ENCODE results near the gene CTSD.
A peak's percentile ranks its signal among the peaks of the same experiment; 100 is the strongest.

CTSD gene

GRCh38 chr11:1744891-1745700 lies 18.6 kb downstream of the CTSD start:
- no peak for DNase-seq (ENCODE audit: low spot score)
- ChIA-PET CTCF (interaction anchor here (0.6 to 2.1 kb wide), 4 partner anchors 52 to 137 kb away, joined by 3 to 8 read pairs (median 6); no protein-coding TSS in a partner anchor), POLR2A (ENCODE audit: low non-redundant PET) (interaction anchor here (0.7 kb wide), 1 partner anchor 103 kb away, joined by 3 read pairs; no protein-coding TSS in a partner anchor)
- no peak for TF ChIP-seq CTCF (conservative IDR thresholded peaks at IDR 0.05; ENCODE audit: low read depth)
- H3K27ac ChIP-seq: peak overlapping the region; percentile 88

GRCh38 chr11:1744137-1744886 lies 19.4 kb downstream of the CTSD start:
- TF ChIP-seq CTCF (conservative IDR thresholded peaks at IDR 0.05; ENCODE audit: low read depth): no peak
- no peak for DNase-seq (ENCODE audit: low spot score)
- H3K27ac ChIP-seq: peak overlapping the region; percentile 88
- ChIA-PET POLR2A (ENCODE audit: low non-redundant PET) (interaction anchor here (0.6 to 0.7 kb wide), 2 partner anchors 92 to 104 kb away, joined by 3 read pairs; no protein-coding TSS in a partner anchor), CTCF (interaction anchor here (0.5 to 2.1 kb wide), 6 partner anchors 12 to 138 kb away, joined by 3 to 8 read pairs (median 4); no protein-coding TSS in a partner anchor)

GRCh38 chr11:1743585-1744136 lies 20.1 kb downstream of the CTSD start:
- TF ChIP-seq CTCF (conservative IDR thresholded peaks at IDR 0.05; ENCODE audit: low read depth): no peak
- DNase-seq (ENCODE audit: low spot score): no peak
- ChIA-PET CTCF (interaction anchor here (0.5 to 2.1 kb wide), 6 partner anchors 11 to 139 kb away, joined by 3 to 8 read pairs (median 4); no protein-coding TSS in a partner anchor), POLR2A (ENCODE audit: low non-redundant PET) (interaction anchor here (0.6 kb wide), 1 partner anchor 91 kb away, joined by 3 read pairs; no protein-coding TSS in a partner anchor)
- H3K27ac ChIP-seq: peak overlapping the region; percentile 88

GRCh38 chr11:1742869-1743584 lies 20.7 kb downstream of the CTSD start:
- H3K27ac ChIP-seq: peak overlapping the region; percentile 88
- no peak for DNase-seq (ENCODE audit: low spot score)
- no peak for TF ChIP-seq CTCF (conservative IDR thresholded peaks at IDR 0.05; ENCODE audit: low read depth)
- ChIA-PET POLR2A (ENCODE audit: low non-redundant PET) (no interaction called here), CTCF (interaction anchor here (2.1 kb wide), 1 partner anchor 50 kb away, joined by 6 read pairs; no protein-coding TSS in a partner anchor)

- POLR2A ChIA-PET (ENCODE audit: low non-redundant PET): no interaction called here
- CTCF ChIA-PET: interaction anchor here (0.5 kb wide), 1 partner anchor 114 kb away, joined by 3 read pairs; no protein-coding TSS in a partner anchor
- peak overlapping the region; percentile 51 for H3K27ac ChIP-seq
- TF ChIP-seq CTCF (conservative IDR thresholded peaks at IDR 0.05; ENCODE audit: low read depth): no peak
- no peak for DNase-seq (ENCODE audit: low spot score)
Measured at GRCh38 chr11:1742371-1742770, 21.4 kb downstream of the CTSD start.

All from RWPE1 (cell line).